GM21423 (cell line): ENCODE results near the gene MCRIP2.

ENCODE experiments used
- ATAC-seq: cut with Tn5 transposase; IDR thresholded peaks from one replicate; pipeline ENCODE4 v1.9.1; 2021; ENCODE audit warnings: mild to moderate bottlenecking, moderate library complexity; ENCODE audit not compliant: unreplicated experiment

The MCRIP2 gene

DNA sequence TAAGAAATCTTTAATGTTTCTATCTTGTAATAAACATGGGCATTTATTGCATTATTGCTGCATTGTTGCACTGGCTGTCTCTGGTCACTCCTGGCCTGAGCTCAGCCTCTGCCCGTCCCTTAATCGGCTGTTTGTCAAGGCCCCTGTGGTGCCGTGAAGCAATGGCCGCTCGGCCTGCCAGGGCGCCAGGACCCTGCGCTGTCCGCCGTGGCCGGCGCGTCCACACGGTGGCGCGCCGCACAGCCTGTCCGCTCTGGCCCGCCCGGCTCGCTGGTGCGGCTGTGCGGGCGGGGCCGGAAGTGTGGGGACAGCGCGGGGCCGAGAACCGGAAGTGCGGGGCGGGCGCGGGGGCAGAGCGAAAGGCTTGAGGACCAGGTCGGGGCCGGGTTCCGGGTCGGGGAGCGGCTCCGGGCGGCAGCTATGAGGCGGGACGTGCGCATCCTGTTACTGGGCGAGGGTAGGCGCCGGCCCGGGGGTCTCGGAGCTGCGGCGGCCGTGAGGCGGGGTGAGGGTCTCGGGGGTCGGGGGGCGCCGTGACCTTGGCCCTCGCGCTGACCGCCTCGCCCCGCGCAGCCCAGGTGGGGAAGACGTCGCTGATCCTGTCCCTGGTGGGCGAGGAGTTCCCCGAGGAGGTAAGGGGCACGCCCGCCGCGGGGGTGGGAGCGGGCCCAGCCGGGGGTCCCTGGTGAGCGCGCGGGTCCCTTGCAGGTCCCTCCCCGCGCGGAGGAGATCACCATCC lies 26.3 kb downstream of the MCRIP2 start, which contains the start of gene RHOT2:
RHOT2 (plus strand) TSS at position 353 of the 739 bp plus-strand sequence; CDS start at position 421, 68 bp downstream.
- ATAC-seq = peak; percentile 87

DNA sequence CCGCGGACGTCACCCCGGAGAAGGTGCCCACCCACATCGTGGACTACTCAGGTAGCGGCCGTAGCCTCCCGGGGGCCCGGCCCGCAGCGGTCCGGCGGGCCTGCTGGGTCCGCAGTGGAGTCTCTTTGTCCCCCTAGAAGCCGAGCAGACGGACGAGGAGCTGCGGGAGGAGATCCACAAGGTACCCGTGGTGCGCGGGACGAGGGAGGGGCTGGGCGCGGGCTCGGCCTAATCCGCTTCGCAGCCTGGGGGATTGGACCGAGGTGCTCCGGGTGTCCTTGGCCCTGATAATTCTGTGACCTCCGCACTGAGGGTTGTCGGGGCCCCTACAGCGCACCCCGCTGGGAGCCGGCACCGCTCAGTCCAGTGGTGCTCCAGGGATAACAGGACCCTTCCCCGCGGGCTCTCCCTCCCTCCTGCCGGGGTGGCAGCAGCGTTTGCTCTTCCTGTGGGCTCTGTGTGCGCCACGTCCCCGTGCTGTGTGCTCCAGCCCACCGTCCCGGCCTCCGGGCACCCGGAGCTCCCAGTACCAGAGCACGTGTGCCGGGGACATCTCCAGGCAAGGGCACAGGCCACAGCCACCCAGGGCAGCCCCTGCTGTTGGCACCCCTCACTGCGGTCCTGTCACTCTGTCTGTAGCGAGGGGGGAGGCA lies 27.0 kb downstream of the MCRIP2 start:
- no peak for ATAC-seq

DNA sequence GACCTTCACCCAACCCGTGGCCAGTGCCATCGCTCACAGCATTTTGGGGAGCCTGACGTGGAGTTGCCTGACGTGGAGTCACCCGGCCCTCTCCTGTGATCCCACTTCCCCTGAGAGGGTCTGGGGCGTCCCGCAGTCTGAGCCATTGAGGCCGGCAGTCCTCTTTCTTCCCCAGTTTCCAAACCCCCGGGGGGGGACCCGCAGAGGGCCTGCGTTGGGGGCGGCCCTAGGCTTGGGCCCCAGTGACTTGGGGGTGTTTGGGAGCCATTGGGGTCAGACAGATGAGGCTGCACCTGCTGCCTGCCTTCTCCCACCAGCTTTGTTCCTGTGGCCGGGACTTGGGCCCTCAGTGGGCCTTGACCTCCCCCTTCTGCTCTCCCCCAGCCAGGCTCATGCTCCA lies 28.0 kb downstream of the MCRIP2 start:
- ATAC-seq = no peak

DNA sequence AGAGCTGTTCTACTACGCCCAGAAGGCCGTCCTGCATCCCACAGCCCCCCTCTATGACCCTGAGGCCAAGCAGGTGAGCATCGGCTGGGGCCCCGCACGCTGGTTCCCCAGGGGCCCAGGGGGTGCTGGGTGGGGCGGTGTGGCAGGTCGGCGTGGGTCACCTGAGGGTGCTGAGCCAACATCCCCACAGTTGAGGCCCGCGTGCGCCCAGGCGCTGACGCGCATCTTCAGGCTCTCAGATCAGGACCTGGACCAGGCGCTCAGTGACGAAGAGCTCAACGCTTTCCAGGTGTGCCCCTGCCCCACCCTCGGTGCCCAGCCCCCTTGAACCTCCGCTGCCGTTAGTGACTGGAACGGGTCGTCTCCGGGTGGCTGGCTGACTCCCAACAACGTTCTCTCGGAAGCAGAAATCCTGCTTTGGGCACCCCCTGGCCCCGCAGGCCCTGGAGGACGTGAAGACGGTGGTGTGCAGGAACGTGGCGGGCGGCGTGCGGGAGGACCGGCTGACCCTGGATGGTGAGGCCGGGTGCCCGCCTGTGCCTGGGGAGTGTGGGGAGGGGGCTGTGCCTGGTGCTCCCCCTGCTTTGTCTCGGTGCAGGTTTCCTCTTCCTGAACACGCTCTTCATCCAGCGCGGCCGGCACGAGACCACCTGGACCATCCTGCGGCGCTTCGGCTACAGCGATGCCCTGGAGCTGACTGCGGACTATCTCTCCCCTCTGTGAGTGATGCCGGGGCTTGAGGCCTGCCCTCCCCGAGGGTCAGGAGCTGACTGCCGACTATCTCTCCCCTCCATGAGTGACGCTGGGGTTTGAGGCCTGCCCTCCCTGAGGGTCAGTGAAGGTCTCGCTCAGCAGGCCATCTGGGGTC lies 29.1 kb downstream of the MCRIP2 start:
- no peak for ATAC-seq

DNA sequence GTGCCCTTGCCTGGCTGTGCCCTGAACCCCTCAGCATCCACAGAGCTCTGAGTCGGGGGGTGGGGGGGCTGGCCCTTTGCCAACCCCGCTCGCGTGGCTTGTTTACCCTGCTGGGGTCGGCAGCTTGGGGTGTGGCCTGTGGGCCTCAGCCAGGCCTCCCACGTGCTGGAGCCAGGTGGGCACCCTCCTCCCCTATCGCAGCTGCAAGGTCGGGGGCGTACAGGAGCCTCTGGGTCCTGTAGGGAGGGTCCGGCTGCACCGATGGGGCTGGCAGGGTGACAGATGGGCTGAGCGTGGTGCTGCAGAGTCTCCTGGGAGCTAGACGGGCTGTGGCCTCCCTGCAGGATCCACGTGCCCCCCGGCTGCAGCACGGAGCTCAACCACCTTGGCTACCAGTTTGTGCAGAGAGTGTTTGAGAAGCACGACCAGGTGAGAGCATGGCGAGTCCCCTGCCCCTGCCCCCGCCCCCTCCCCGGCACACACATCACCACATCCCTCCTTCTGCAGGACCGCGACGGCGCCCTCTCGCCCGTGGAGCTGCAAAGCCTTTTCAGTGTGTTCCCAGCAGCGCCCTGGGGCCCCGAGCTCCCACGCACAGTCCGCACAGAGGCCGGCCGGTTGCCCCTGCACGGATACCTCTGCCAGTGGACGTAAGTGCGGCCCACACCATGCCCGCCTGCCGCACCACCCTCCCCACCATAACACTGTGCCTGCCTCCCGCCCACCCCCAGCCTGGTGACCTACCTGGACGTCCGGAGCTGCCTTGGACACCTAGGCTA lies 29.9 kb downstream of the MCRIP2 start:
- ATAC-seq = no peak

DNA sequence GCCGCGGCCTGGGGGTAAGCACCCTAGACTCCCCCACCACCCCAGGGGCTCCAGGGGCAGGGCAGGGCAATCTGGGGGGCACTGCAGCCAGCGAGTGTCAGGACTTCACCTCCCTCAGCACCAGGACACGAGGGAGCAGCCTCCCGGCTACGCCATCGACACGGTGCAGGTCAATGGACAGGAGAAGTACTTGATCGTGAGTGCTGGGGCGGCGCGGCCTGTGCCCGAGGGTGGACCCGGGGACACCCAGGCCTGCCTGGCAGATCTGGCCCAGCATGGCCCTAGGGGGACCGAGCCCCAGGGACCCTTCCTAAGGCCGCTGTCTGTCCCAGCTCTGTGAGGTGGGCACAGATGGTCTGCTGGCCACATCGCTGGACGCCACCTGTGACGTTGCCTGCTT lies 30.7 kb downstream of the MCRIP2 start:
- no peak for ATAC-seq

DNA sequence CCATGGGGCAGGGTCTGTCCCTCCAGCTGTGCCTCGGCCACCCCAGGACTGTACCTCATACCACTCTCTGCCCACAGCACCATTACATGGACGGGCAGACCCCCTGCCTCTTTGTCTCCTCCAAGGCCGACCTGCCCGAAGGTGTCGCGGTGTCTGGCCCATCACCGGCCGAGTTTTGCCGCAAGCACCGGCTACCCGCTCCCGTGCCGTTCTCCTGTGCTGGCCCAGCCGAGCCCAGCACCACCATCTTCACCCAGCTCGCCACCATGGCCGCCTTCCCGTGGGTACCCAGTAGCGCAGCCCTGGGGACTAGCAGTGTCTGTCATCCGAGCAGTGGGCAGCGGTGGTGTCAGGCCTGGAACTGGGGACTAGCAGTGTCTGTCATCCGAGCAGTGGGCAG lies 31.2 kb downstream of the MCRIP2 start:
- ATAC-seq = no peak

DNA sequence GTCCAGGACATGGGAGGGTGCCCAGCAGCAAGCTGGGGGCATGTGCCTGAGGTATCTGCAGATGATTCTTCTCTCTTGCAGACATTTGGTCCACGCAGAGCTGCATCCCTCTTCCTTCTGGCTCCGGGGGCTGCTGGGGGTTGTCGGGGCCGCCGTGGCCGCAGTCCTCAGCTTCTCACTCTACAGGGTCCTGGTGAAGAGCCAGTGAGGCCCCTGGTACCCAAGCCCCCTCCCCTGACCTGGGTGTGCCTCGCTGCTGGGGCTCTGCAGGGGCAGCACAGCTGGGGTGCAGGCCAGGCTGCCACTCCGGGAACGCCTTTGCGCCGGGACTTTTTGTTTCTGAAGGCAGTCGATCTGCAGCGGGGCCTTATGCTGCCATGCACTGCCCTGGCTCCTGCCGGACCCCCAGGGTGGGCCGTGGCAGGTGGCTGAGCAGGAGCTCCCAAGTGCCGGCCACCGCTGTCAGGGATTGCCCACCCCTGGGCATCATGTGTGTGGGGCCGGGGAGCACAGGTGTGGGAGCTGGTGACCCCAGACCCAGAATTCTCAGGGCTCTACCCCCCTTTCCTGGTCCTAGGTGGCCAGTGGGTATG lies 31.9 kb downstream of the MCRIP2 start:
- no peak for ATAC-seq

DNA sequence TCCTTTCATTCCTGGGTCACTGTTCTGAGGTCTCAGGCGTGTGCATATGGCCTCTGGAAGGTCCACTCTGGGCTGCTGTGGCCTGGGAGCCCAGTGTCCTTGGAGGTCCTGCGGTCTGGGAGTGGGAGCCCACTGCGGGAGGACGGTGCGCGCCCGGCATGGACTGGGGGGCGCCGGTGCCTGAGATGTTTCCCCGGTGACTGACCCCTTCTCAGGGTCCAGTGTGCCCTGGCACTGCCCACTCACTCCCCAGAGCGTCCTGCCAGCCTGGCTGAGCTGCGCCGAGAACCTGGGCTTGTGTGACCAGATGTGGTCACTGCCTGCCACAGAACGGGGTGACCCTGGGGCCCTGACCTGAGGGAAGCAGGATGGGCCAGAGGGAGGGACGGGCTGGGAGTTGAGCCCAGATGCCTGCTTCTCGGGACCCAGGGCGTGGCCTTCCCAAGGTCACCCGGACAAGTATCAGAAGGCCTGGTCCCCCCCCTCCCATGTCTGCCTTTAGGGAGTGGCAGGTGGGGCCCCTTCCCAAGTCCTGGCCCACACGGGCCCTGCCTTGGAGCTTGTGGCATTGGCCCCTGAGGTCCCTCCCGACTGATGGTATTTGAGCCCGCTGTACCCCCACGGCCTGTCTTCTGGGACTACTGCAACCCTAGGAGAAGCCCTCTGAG lies 32.7 kb downstream of the MCRIP2 start:
- no peak for ATAC-seq

DNA sequence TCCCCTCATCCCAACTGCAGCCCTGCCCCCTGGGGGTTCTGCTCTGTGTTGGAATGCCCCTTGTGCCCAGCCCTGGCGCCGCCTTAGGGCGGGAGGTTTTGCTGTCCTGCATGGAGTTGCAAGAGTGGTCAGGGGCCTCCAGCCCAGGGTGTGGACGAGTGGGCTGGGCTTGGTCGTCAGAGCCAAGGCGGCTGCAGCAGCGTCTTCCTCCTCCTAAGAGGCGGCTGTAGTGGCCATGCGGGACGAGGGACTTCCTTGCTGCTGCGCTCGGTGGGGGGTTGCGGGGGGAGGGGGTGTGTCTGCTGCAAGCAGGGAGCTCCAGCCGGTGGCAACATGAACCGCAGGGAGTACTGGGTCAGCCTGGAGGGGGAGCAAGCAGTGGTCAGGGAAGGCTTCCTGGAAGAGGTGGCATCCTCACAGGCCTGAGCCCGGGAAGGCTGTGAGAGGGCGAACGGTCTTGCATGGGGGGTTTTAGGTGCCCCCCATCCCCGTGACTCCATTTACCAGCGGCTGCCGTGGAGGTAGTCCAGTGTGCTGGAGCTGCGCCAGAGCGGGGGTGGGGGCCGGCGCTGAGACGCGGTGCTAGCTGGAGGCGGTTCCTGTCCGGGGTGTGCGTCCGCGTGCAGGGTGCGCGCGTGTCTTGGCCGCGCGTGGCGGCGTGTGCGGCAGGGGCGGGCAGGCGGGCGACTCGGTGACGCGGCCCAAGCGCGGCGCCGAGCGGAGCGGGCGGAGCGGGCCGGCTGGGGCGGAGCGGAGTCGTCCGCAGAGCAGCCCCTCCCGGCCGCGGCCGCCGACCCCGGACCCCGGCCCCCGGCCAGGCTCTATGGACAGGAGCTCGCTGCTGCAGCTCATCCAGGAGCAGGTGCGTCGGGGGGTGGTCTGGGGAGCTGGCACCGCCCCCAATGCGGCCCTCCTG lies 33.6 kb downstream of the MCRIP2 start, which contains the start of gene RHBDL1:
RHBDL1 (plus strand) TSS at position 704 of the 916 bp plus-strand sequence; CDS start at position 824, 120 bp downstream.
- no peak for ATAC-seq

DNA sequence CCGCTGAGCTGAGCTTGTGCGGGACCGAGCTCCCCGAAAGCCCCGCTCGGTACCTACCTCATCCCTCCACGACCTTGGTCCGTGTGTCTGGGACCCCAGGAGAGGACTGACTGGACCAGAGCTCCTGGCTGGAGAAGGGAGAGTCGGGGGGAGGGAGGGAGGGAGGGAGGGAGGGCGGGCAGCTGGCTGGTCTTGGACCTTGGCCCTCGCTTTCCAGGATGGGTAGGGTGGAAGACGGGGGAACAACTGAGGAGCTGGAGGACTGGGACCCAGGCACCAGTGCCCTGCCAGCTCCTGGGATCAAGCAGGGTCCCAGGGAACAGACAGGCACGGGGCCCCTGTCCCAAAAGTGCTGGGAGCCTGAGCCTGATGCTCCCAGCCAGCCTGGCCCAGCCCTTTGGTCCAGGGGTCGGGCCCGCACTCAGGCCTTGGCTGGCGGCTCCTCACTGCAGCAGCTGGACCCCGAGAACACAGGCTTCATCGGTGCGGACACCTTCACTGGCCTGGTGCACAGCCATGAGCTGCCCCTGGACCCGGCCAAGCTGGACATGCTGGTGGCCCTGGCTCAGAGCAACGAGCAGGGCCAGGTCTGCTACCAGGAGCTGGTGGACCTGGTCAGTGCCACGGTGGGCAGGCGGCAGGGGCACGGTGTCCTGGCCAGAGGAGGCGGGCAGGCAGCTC lies 34.4 kb downstream of the MCRIP2 start:
- ATAC-seq = no peak

DNA sequence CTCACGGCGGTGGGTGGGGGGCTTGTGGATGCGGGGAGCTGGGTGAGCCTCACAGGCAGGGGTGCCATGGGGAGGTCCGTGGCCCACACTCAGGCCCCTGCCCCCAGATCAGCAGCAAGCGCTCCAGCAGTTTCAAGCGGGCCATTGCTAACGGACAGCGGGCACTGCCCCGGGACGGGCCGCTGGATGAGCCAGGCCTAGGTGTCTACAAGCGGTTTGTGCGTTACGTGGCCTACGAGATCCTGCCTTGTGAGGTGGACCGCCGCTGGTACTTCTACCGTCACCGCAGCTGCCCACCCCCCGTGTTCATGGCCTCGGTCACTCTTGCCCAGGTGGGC lies 34.9 kb downstream of the MCRIP2 start:
- ATAC-seq = no peak

DNA sequence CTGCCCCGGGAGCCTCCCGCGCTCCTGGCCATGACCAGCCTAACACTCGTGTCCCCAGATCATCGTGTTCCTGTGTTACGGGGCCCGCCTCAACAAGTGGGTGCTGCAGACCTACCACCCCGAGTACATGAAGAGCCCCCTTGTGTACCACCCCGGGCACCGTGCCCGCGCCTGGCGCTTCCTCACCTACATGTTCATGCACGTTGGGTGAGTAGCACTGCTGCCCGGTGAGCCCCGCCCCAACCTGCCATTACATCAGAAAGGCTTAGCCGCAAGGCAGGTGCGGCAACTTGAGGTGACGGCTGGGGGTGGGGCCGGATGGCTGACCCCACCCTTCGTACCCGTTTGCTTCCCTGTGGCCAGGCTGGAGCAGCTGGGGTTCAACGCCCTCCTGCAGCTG lies 35.3 kb downstream of the MCRIP2 start:
- no peak for ATAC-seq

DNA sequence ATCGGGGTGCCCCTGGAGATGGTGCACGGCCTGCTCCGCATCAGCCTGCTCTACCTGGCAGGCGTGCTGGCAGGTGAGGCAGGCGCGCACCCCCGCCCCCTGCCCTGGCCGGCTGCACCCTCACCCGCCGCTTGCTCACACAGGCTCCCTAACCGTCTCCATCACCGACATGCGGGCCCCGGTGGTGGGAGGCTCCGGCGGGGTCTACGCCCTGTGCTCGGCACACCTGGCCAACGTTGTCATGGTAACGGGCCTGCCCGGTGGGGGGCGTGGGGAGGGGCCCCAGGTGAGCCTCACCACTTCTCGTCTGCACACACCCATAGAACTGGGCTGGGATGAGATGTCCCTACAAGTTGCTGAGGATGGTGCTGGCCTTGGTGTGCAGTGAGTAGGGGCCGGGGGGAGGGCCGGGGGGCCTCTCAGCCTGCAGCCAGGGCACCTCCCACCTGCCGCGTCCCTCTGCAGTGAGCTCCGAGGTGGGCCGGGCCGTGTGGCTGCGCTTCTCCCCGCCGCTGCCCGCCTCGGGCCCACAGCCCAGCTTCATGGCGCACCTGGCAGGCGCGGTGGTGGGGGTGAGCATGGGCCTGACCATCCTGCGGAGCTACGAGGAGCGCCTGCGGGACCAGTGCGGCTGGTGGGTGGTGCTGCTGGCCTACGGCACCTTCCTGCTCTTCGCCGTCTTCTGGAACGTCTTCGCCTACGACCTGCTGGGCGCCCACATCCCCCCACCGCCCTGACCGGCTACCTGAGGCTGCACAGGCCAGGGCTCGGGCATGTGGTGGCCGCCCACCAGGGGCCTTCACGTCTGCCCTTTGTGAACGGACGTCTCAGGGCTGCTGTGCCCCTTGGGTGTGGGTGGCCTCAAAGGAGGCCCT lies 35.9 kb downstream of the MCRIP2 start:
- ATAC-seq = no peak

DNA sequence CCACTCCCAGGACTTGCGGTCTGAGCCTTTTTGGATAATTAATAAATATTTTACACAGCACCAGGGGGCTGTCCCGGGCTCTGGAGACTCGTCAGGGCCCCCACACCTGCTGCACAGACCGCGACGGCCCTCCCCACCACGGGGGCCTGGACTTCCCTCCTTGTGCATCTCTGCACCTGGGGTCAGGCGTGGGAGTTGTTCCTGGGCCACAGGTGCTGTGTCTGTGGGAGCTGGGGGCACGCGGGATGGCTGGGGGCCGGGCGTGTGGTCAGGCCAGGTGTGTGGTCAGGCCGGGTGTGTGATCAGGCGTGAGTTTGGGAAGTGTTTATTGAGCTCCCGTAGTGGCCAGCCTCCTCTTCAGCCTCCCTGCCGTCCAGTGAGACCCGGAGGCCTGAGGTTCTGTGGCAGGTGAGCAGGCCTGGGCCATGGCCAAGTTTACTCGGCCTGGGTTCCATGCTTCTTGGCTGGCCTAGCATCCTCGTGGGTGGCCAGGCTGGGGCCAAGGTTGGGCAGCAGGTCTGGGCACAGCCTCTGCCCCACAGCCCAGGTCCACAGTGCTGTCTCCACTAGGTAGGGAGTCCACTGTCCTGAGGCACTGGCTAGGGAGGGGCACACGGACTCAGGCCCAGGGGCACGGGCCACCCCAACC lies 36.7 kb downstream of the MCRIP2 start:
- no peak for ATAC-seq

DNA sequence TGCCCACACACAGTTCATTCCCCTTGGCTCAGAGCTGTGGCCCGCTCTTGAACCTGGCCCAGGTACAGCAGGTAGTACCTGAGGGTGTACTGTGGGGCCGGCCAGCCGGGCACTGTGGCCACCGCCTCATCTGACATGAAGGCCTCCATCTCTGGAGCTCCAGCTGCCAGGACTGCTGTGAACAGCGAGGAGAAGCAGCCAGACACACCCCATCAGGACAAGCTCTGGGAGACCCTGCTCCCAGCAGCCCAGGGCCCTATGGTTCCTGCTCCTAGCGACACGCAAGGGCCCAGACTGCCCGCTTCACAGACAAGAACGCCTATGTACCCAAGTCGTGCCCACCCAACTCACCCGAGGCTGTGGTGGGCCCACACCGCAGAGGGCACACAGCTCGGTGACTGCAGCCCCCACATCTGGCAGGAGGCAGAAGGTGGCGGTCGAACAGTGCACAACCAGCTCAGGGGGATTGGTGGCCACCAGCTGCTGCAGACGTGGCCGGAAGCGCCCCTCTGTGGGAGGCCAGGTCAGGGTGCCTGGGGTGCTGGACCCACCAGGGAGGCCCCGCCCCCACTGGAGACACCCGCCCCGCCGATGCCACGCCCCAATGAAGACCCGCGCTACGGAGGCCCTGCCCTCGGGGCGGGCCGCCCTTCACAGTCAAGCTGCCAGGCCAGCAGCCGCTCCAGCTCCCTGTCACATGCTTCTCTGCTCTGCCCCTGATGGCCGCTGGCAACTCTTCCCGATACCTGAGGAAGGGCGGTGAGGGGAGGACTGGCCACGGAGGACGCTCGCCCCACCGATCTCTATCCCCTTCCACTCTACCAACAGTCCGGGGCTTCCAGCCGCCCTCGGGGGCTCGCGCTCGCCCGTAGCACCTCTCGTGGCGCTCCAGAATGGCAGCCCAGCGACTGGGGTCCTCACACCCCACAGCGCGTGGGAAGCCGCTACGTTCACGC lies 37.5 kb downstream of the MCRIP2 start:
- peak; percentile 4 for ATAC-seq
